Hepatocyte (in vitro differentiated cells): Measurements from ENCODE around the gene HDHD5. TPM values are rescaled to one million over a fixed set of nuclear protein-coding genes. Genes with fewer than 3 reads are reported as not detected.

Source experiments
- DNase-seq: peaks from one replicate; pipeline ENCODE4 v3.0.0-alpha.2; 2016; ENCODE audit warnings: low spot score
- H2AFZ ChIP-seq: fragments of 200-600 bp; sonication (generic); 2 replicates; pipeline ENCODE4 v1.6.0; 2016; ENCODE audit warnings: antibody characterized with exemption, mild to moderate bottlenecking
- H3K27ac ChIP-seq: fragments of 200-600 bp; sonication (generic); 2 replicates; pipeline ENCODE4 v1.5.1; 2016; ENCODE audit warnings: mild to moderate bottlenecking
- H3K27me3 ChIP-seq: fragments of 200-600 bp; sonication (generic); 2 replicates; pipeline ENCODE4 v1.6.1; 2016
- H3K36me3 ChIP-seq: fragments of 200-600 bp; sonication (generic); replicated peaks from 2 replicates; pipeline ENCODE4 v1.5.1; 2016; ENCODE audit warnings: low read depth; ENCODE audit not compliant: insufficient read depth
- H3K4me1 ChIP-seq: fragments of 200-600 bp; sonication (generic); 2 replicates; pipeline ENCODE4 v1.5.1; 2016; ENCODE audit warnings: mild to moderate bottlenecking, moderate library complexity; ENCODE audit not compliant: insufficient read depth
- H3K4me2 ChIP-seq: fragments of 200-600 bp; sonication (generic); 2 replicates; pipeline ENCODE4 v1.6.0; 2016
- H3K4me3 ChIP-seq: fragments of 200-600 bp; sonication (generic); 2 replicates; pipeline ENCODE4 v1.5.1; 2016; ENCODE audit warnings: mild to moderate bottlenecking
- H3K79me2 ChIP-seq: fragments of 200-600 bp; sonication (generic); 2 replicates; pipeline ENCODE4 v1.6.0; 2017; ENCODE audit warnings: mild to moderate bottlenecking
- H3K9me2 ChIP-seq: fragments of 200-600 bp; sonication (generic); replicated peaks from 2 replicates; pipeline ENCODE4 v1.6.0; 2017; ENCODE audit warnings: mild to moderate bottlenecking; ENCODE audit not compliant: insufficient read depth
- H3K9me3 ChIP-seq: fragments of 200-600 bp; sonication (generic); 2 replicates; pipeline ENCODE4 v1.5.1; 2016; ENCODE audit warnings: low read depth, mild to moderate bottlenecking
- H4K20me1 ChIP-seq: fragments of 200-600 bp; sonication (generic); 2 replicates; pipeline ENCODE4 v1.6.0; 2016; ENCODE audit warnings: mild to moderate bottlenecking; ENCODE audit not compliant: insufficient read depth, poor library complexity, severe bottlenecking
- EZH2 ChIP-seq: fragments of 200-600 bp; sonication (generic); IDR thresholded peaks from 2 replicates; pipeline ENCODE4 v1.6.1; 2016; ENCODE audit warnings: antibody characterized with exemption, mild to moderate bottlenecking, borderline replicate concordance
- EZH2phosphoT487 ChIP-seq: fragments of 200-600 bp; sonication (generic); IDR thresholded peaks from one replicate; pipeline ENCODE4 v1.6.1; 2018; ENCODE audit warnings: antibody characterized with exemption, mild to moderate bottlenecking, low read depth, moderate library complexity; ENCODE audit not compliant: unreplicated experiment, severe bottlenecking
- WGBS: methylation state at CpG from one replicate; pipeline ENCODE4 v1.1.6; 2016; ENCODE audit warnings: low lambda C conversion rate; ENCODE audit errors: missing lambda C conversion rate; 5-methylcytosine and 5-hydroxymethylcytosine counted together
- polyA plus RNA-seq: library from polyadenylated mRNA; unstranded; fragments of >200 nt; fragmentation: Nextera tagmentation; extraction: Ambion mirVana; gene quantifications from 2 replicates; pipeline ENCODE4 v1.2.1, GENCODE V29; 2016
- total RNA-seq: library from RNA; depleted of rRNA; stranded (reverse); fragments of >200 nt; gene quantifications from 2 replicates; pipeline ENCODE4 v1.2.3, GENCODE V29; 2014
- TF ChIP-seq, protein P1 (sequence below): fragments of 200-600 bp; sonication (generic); IDR thresholded peaks from 2 replicates; pipeline ENCODE4 v1.5.1; 2016; ENCODE audit warnings: antibody characterized with exemption, mild to moderate bottlenecking; ENCODE audit not compliant: poor library complexity

The HDHD5 gene
- total and polyA plus RNA-seq, 2 experiments from 2014 or later: 32.9 to 53.2 TPM

DNA sequence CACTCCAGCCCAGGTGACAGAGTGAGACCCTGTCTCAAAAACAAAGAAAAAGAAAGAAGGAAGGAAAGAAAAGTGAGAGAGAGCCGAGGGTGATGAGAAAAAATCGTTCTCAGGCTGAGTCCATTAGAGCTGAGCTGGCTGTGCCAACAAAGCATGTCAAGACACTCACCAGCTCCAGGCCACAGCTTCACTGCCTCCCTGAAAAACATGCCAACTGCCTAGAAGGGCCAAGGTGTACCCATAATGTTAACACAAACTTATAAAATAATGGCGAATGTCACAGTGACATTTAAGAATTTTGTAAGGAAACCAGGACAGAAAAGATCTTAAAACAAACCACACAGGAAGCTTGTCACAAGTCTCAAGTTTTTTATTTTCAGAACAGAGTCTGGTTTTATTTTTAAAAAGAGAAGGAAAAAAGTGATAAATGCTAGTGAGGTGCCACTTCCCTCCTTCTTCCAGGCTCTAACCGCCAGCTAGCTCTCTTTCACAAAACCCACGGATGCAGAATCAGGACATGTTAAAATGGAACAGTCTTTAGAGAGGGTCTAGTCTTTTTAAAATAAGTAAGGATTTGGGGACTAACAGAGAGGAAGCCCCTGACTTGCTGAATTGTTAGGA, 43.0 kb downstream of the HDHD5 start:
- no peak overlapping the region for H3K4me2 ChIP-seq
- H3K79me2 ChIP-seq: no peaks in the 10 kb centered on the region
- no peaks in the 10 kb centered on the region for H3K9me3 ChIP-seq
- H3K27ac ChIP-seq: no peak overlapping the region
- no peaks in the 10 kb centered on the region for H3K36me3 ChIP-seq
- peaks cover 17% of the 10 kb centered on the region for H3K27me3 ChIP-seq
- no peak overlapping the region for H3K4me3 ChIP-seq
- DNase-seq: no peak
- no peaks in the 10 kb centered on the region for H3K9me2 ChIP-seq
- no peak for TF ChIP-seq EZH2phosphoT487
- 86% methylated on average over 5 of the region's 5 CpGs for WGBS
- no peaks in the 10 kb centered on the region for H4K20me1 ChIP-seq
- no peak overlapping the region for H2AFZ ChIP-seq
- no peaks in the 10 kb centered on the region for H3K4me1 ChIP-seq

DNA sequence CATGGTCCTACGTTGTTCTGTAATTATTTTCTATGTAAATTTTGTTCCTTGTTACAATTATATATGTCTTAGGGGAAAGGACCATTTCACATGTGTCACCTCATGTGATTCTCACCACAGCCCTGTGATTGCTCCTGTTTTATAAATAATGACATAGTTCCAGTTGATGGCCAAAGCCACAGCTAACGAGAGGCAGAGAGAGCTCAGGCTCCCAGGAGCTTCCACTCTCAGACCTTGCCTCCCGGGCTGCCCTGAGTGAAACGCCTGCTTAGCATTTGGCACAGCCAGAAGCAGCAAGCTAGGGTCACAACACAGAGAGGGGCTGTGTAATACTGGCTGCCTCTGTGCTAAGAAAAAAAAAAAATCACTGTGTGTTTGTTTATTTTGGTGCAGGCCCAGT, 43.8 kb downstream of the HDHD5 start:
- Histone ChIP-seq H3K4me2 (no peak overlapping the region), H2AFZ (no peak overlapping the region), H3K4me1 (no peaks in the 10 kb centered on the region), H3K4me3 (no peak overlapping the region), H3K27ac (no peak overlapping the region), H3K36me3 (no peaks in the 10 kb centered on the region), H3K9me2 (no peaks in the 10 kb centered on the region), H3K79me2 (no peaks in the 10 kb centered on the region), H4K20me1 (no peaks in the 10 kb centered on the region), H3K9me3 (no peaks in the 10 kb centered on the region), H3K27me3 (peaks cover 17% of the 10 kb centered on the region)
- DNase-seq: no peak
- 69% methylated on average over 4 of the region's 4 CpGs for WGBS
- TF ChIP-seq EZH2phosphoT487 (no peak), EZH2 (no peak)
- TF ChIP-seq, protein P1, sequence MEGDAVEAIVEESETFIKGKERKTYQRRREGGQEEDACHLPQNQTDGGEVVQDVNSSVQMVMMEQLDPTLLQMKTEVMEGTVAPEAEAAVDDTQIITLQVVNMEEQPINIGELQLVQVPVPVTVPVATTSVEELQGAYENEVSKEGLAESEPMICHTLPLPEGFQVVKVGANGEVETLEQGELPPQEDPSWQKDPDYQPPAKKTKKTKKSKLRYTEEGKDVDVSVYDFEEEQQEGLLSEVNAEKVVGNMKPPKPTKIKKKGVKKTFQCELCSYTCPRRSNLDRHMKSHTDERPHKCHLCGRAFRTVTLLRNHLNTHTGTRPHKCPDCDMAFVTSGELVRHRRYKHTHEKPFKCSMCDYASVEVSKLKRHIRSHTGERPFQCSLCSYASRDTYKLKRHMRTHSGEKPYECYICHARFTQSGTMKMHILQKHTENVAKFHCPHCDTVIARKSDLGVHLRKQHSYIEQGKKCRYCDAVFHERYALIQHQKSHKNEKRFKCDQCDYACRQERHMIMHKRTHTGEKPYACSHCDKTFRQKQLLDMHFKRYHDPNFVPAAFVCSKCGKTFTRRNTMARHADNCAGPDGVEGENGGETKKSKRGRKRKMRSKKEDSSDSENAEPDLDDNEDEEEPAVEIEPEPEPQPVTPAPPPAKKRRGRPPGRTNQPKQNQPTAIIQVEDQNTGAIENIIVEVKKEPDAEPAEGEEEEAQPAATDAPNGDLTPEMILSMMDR: no peak

DNA sequence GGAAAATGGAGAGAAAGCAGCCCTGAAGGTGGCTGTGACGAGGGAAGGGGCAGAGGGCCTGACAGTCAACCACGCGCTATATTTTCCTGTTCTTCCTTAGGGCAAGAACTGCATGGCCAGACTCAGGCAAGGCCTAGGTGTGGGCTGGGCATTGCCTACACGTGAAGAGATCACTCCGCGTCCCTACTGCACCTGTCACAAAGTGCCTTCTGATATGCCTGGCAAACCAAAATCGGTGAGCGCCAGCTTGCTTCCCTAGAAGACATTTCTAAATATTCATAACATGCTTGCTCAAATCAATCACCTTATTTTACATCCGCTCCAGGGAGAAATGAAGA, 44.2 kb downstream of the HDHD5 start:
- Histone ChIP-seq H3K36me3 (no peaks in the 10 kb centered on the region), H3K4me2 (no peak overlapping the region), H3K9me3 (no peaks in the 10 kb centered on the region), H3K27me3 (peaks cover 17% of the 10 kb centered on the region), H4K20me1 (no peaks in the 10 kb centered on the region), H3K27ac (no peak overlapping the region), H3K4me1 (no peaks in the 10 kb centered on the region), H2AFZ (no peak overlapping the region), H3K79me2 (no peaks in the 10 kb centered on the region), H3K4me3 (no peak overlapping the region), H3K9me2 (no peaks in the 10 kb centered on the region)
- TF ChIP-seq EZH2 (no peak), EZH2phosphoT487 (no peak)
- TF ChIP-seq, protein P1: no peak
- no peak for DNase-seq
- 90% methylated on average over 9 of the region's 9 CpGs for WGBS

GRCh38 chr22:17114173-17114897, 44.7 kb downstream of the HDHD5 start:
- Histone ChIP-seq H3K9me2 (no peaks in the 10 kb centered on the region), H2AFZ (no peak overlapping the region), H3K27ac (no peak overlapping the region), H3K79me2 (no peaks in the 10 kb centered on the region), H3K9me3 (no peaks in the 10 kb centered on the region), H3K4me2 (no peak overlapping the region), H3K4me3 (no peak overlapping the region), H3K36me3 (no peaks in the 10 kb centered on the region), H3K27me3 (peaks cover 11% of the 10 kb centered on the region), H3K4me1 (no peaks in the 10 kb centered on the region), H4K20me1 (no peaks in the 10 kb centered on the region)
- 85% methylated on average over 13 of the region's 13 CpGs for WGBS
- DNase-seq: no peak
- TF ChIP-seq EZH2 (no peak), EZH2phosphoT487 (no peak)
- TF ChIP-seq, protein P1: no peak
